HepG2 (cell line): ENCODE results near the gene PKMYT1. TPM values are rescaled to one million over a fixed set of nuclear protein-coding genes. Genes with fewer than 3 reads are reported as not detected.
A peak's percentile ranks its signal among the peaks of the same experiment; 100 is the strongest.

Experiments
- CTCF ChIP-seq: sonication (generic); formaldehyde crosslinking; IDR thresholded peaks from 2 replicates; pipeline ENCODE4 v1.5.0; 2020; ENCODE audit warnings: mild to moderate bottlenecking, missing genetic modification reagents, moderate library complexity
- GABPB1 ChIP-seq: IDR thresholded peaks from 2 replicates; pipeline ENCODE4 v1.6.1; 2016; ENCODE audit warnings: mild to moderate bottlenecking, missing genetic modification reagents, moderate library complexity, missing compliant biosample characterization
- HDAC2 ChIP-seq: sonication (generic); formaldehyde crosslinking; IDR thresholded peaks from 2 replicates; pipeline ENCODE4 v1.4.0; 2020; ENCODE audit warnings: missing genetic modification reagents
- HES4 ChIP-seq: sonication (generic); formaldehyde crosslinking; IDR thresholded peaks from 2 replicates; pipeline ENCODE4 v1.9.0; 2021; ENCODE audit warnings: mild to moderate bottlenecking, missing genetic modification reagents, borderline replicate concordance
- HMGXB4 ChIP-seq, 2 experiments: sonication (generic) in 1 of 2; formaldehyde crosslinking in 1 of 2; IDR thresholded peaks; 2 replicates each; pipeline versions ENCODE4 v1.4.0 to v1.6.1; 2018 to 2020; ENCODE audit warnings: missing genetic modification reagents in 2 of 2, borderline replicate concordance in 1 of 2, low read depth in 1 of 2, mild to moderate bottlenecking in 1 of 2, missing biosample characterization in 1 of 2
- HNRNPL ChIP-seq: fragments of 200-400 bp; formaldehyde crosslinking; IDR thresholded peaks from 2 replicates; pipeline ENCODE4 v1.6.1; 2017; ENCODE audit warnings: mild to moderate bottlenecking, low read depth, low read length
- KAT8 ChIP-seq: IDR thresholded peaks from 2 replicates; pipeline ENCODE4 v1.6.1; 2016; ENCODE audit warnings: missing genetic modification reagents, missing compliant biosample characterization
- KLF16 ChIP-seq, 2 experiments: sonication (generic) in 1 of 2; formaldehyde crosslinking in 1 of 2; IDR thresholded peaks; 2 replicates each; pipeline versions ENCODE4 v1.6.1 to v1.8.0; 2016 to 2023; ENCODE audit warnings: missing genetic modification reagents in 2 of 2, missing compliant biosample characterization in 1 of 2
- MEIS2 ChIP-seq: sonication (generic); formaldehyde crosslinking; IDR thresholded peaks from 2 replicates; pipeline ENCODE4 v1.9.0; 2021; ENCODE audit warnings: mild to moderate bottlenecking, missing genetic modification reagents
- NKX3-1 ChIP-seq: sonication (generic); formaldehyde crosslinking; IDR thresholded peaks from 2 replicates; pipeline ENCODE4 v1.5.0; 2020; ENCODE audit warnings: missing genetic modification reagents
- SALL2 ChIP-seq: sonication (generic); formaldehyde crosslinking; IDR thresholded peaks from 2 replicates; pipeline ENCODE4 v1.8.1; 2023; ENCODE audit warnings: mild to moderate bottlenecking, missing genetic modification reagents, inconsistent platforms
- SNAI1 ChIP-seq: sonication (generic); formaldehyde crosslinking; IDR thresholded peaks from 2 replicates; pipeline ENCODE4 v1.5.0; 2020; ENCODE audit warnings: mild to moderate bottlenecking, missing genetic modification reagents, borderline replicate concordance
- THRA ChIP-seq: sonication (generic); formaldehyde crosslinking; IDR thresholded peaks from 2 replicates; pipeline ENCODE4 v1.4.0; 2020; ENCODE audit warnings: missing genetic modification reagents, borderline replicate concordance
- ZBTB8A ChIP-seq: sonication (generic); formaldehyde crosslinking; IDR thresholded peaks from 2 replicates; pipeline ENCODE4 v1.4.0; 2020; ENCODE audit warnings: mild to moderate bottlenecking, low read depth, missing genetic modification reagents, borderline replicate concordance
- ZFP36L1 ChIP-seq: sonication (generic); formaldehyde crosslinking; IDR thresholded peaks from 2 replicates; pipeline ENCODE4 v1.8.0; 2022; ENCODE audit warnings: mild to moderate bottlenecking, missing genetic modification reagents, moderate library complexity
- ZFP90 ChIP-seq: sonication (generic); formaldehyde crosslinking; IDR thresholded peaks from 2 replicates; pipeline ENCODE4 v1.8.0; 2022; ENCODE audit warnings: missing genetic modification reagents, mild to moderate bottlenecking, inconsistent platforms, borderline replicate concordance
- ZNF776 ChIP-seq: sonication (generic); formaldehyde crosslinking; IDR thresholded peaks from 2 replicates; pipeline ENCODE4 v1.4.0; 2020; ENCODE audit warnings: mild to moderate bottlenecking, missing genetic modification reagents
- polyA plus RNA-seq, 8 experiments: library from polyadenylated mRNA; depleted of rRNA in 3 of 8; stranded (reverse) in 7 of 8; unstranded in 1 of 8; fragments of >200 nt; fragmentation: Illumina TruSeq in 4 of 8; extraction: Trizol in 4 of 8; gene quantifications; 2 replicates each; pipeline versions ENCODE4 v1.2.1 to v1.2.3, GENCODE V29; 2011 to 2016; ENCODE audit warnings: low read depth in 4 of 8, missing spikeins in 1 of 8, mixed read lengths in 1 of 8; ENCODE audit not compliant: insufficient read depth in 1 of 8
- total RNA-seq, 5 experiments: library from RNA; depleted of rRNA; stranded (reverse); fragments of >200 nt; fragmentation: Illumina TruSeq; extraction: Trizol; gene quantifications; 2 replicates each; pipeline ENCODE4 v1.2.3, GENCODE V29; 2016; ENCODE audit warnings: low read depth in 1 of 5
- TF ChIP-seq, protein P1 (sequence below): sonication (generic); formaldehyde crosslinking; IDR thresholded peaks from 2 replicates; pipeline ENCODE4 v1.5.0; 2020; ENCODE audit warnings: mild to moderate bottlenecking, missing genetic modification reagents

The PKMYT1 gene
- total and polyA plus RNA-seq, 2 of the 13 experiments (the other 11 are each of a cell fraction or from before 2014, with no cell fraction given), result 7.0 to 27.8 TPM

DNA sequence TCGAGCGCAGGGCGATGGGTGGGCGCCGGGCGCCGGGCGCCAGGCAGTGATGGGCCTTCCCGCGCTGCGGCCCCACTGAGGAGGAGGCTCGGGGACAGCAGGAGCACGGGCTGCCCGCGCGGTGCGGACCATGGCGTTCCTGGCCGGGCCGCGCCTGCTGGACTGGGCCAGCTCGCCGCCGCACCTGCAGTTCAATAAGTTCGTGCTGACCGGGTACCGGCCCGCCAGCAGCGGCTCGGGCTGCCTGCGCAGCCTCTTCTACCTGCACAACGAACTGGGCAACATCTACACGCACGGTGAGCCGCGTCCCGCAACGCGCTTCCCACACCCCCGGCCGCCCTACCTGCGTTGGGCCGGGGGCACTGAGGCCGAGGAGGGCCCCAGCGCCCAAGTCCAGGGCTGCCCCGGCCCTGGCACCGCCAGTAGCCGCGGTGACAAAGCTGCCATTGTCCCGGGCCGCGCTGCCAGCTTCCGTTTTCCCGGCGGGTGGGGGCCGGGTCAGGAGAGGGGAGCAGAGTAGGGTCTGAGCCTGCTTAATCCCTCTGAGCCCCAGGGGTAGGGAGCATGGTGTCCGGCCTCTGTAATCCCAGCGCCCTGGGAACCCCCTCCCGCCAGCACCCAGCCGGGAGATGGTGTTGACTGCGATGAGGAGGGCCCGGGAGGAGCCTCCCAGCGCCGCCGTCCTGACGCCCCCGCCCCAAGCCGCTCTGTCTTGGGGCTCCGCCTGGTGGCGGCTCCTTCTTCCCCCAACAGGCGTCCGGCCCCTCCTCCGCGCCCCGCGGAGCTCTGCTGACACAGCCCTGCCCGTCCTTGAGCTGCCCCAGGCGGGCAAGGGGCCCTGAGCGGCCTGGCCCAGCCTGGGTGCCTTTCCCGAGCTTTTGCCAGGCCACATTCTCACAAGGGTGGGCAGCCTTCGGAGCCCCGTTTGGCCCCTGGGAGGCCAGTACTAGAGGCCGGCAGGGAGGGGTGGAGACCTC is 10.4 kb downstream of the PKMYT1 start (continued):
- TF ChIP-seq HMGXB4 (CRISPR knock-in tag; IDR thresholded peaks at IDR 0.05; ENCODE audit: borderline replicate concordance in 1 of 2, low read depth in 1 of 2) (peak; percentile 86 to 90), KAT8 (CRISPR knock-in tag) (peak; percentile 49; the same call in 1 of the 2 replicates), SALL2 (CRISPR knock-in tag) (peak; percentile 73; the same call in 1 of the 2 replicates), CTCF (peak; percentile 83), ZBTB8A (no peak), GABPB1 (CRISPR knock-in tag) (peak; percentile 73), ZNF776 (CRISPR knock-in tag) (peak; percentile 44; the same call in 1 of the 2 replicates), HDAC2 (CRISPR knock-in tag) (peak; percentile 63), THRA (peak; percentile 35; the same call in 1 of the 2 replicates), ZFP36L1 (CRISPR knock-in tag) (0 out of 2 replicates have a peak, but pooled peaks have one; percentile 32), HNRNPL (peak; percentile 94), HES4 (CRISPR knock-in tag) (peak; percentile 84), ZFP90 (CRISPR knock-in tag) (0 out of 2 replicates have a peak, but pooled peaks have one; percentile 54), SNAI1 (CRISPR knock-in tag) (0 out of 2 replicates have a peak, but pooled peaks have one; percentile 69), NKX3-1 (peak; percentile 69; the same call in 1 of the 2 replicates), MEIS2 (CRISPR knock-in tag) (0 out of 2 replicates have a peak, but pooled peaks have one; percentile 29), KLF16 (CRISPR knock-in tag; IDR thresholded peaks at IDR 0.05) (peak in 1 of 2 experiments; percentile 66; a peak in 1 of 4 replicates)
- TF ChIP-seq, protein P1, sequence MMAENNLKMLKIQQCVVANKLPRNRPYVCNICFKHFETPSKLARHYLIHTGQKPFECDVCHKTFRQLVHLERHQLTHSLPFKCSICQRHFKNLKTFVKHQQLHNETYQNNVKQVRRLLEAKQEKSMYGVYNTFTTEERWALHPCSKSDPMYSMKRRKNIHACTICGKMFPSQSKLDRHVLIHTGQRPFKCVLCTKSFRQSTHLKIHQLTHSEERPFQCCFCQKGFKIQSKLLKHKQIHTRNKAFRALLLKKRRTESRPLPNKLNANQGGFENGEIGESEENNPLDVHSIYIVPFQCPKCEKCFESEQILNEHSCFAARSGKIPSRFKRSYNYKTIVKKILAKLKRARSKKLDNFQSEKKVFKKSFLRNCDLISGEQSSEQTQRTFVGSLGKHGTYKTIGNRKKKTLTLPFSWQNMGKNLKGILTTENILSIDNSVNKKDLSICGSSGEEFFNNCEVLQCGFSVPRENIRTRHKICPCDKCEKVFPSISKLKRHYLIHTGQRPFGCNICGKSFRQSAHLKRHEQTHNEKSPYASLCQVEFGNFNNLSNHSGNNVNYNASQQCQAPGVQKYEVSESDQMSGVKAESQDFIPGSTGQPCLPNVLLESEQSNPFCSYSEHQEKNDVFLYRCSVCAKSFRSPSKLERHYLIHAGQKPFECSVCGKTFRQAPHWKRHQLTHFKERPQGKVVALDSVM, result peak; percentile 65; the same call in 1 of the 2 replicates
